GM19397 (cell line): ENCODE results near the gene IGF2BP2.
"Not testable (repeated sequence)": the region's sequence is repeated elsewhere in the genome, so short reads cannot be mapped to it uniquely, and the experiment has no call there.

Experiments
- ATAC-seq: cut with Tn5 transposase; IDR thresholded peaks from one replicate; pipeline ENCODE4 v1.9.1; 2021; ENCODE audit warnings: mild to moderate bottlenecking, moderate library complexity; ENCODE audit not compliant: unreplicated experiment

IGF2BP2 gene

GRCh38 chr3:185768578-185768982 lies 56.3 kb downstream of the IGF2BP2 start:
- not testable (repeated sequence) for ATAC-seq

- no peak for ATAC-seq
Measured at GRCh38 chr3:185767002-185767688, 57.7 kb downstream of the IGF2BP2 start.

GRCh38 chr3:185766329-185767001 lies 58.4 kb downstream of the IGF2BP2 start:
- no peak for ATAC-seq

GRCh38 chr3:185764980-185765370 lies 59.9 kb downstream of the IGF2BP2 start:
- no peak for ATAC-seq

GRCh38 chr3:185764163-185764979 lies 60.5 kb downstream of the IGF2BP2 start:
- ATAC-seq: no peak

GRCh38 chr3:185763347-185764005 lies 61.4 kb downstream of the IGF2BP2 start:
- no peak for ATAC-seq

GRCh38 chr3:185760550-185760949 lies 64.3 kb downstream of the IGF2BP2 start:
- ATAC-seq: no peak

GRCh38 chr3:185760088-185760487 lies 64.8 kb downstream of the IGF2BP2 start:
- ATAC-seq: no peak

- ATAC-seq: no peak
Measured at GRCh38 chr3:185759512-185759911, 65.3 kb downstream of the IGF2BP2 start.

- ATAC-seq: no peak
Measured at GRCh38 chr3:185758912-185759311, 65.9 kb downstream of the IGF2BP2 start.

- ATAC-seq: no peak
Measured at GRCh38 chr3:185757176-185757575, 67.7 kb downstream of the IGF2BP2 start.

- ATAC-seq: no peak
Measured at GRCh38 chr3:185756477-185756876, 68.4 kb downstream of the IGF2BP2 start.

GRCh38 chr3:185754920-185755319 lies 69.9 kb downstream of the IGF2BP2 start:
- ATAC-seq: no peak

GRCh38 chr3:185753354-185753753 lies 71.5 kb downstream of the IGF2BP2 start:
- ATAC-seq: no peak

GRCh38 chr3:185750702-185751101 lies 74.1 kb downstream of the IGF2BP2 start:
- no peak for ATAC-seq

- ATAC-seq: no peak
Measured at GRCh38 chr3:185750015-185750414, 74.8 kb downstream of the IGF2BP2 start.

- no peak for ATAC-seq
Measured at GRCh38 chr3:185746470-185746869, 78.4 kb downstream of the IGF2BP2 start.

GRCh38 chr3:185744997-185745843 lies 79.6 kb downstream of the IGF2BP2 start:
- ATAC-seq: no peak

- no peak for ATAC-seq
Measured at GRCh38 chr3:185741586-185741985, 83.3 kb downstream of the IGF2BP2 start.

- ATAC-seq: no peak
Measured at GRCh38 chr3:185740133-185740532, 84.7 kb downstream of the IGF2BP2 start.
